Measurements from ENCODE around the gene RIC8A. TPM values are rescaled to one million over a fixed set of nuclear protein-coding genes. Genes with fewer than 3 reads are reported as not detected.

RIC8A gene
- polyA plus RNA-seq, 1 of the 3 experiments (the other 2 are of a cell fraction): 115 TPM

GRCh38 chr11:261624-262023, 54.1 kb downstream of the RIC8A start (continued):
- TF ChIP-seq NFIC (IDR thresholded peaks at IDR 0.05; ENCODE audit: borderline replicate concordance): no peak
- no peak for TF ChIP-seq SIN3A (IDR thresholded peaks at IDR 0.05; ENCODE audit: borderline replicate concordance, low read depth, low read length)
- no peak for TF ChIP-seq MAX (IDR thresholded peaks at IDR 0.05; ENCODE audit: low read depth)

Other genes starting within 250 kb of the RIC8A start
- not detected in 2 replicates for gene SCGB1C1, start 14.6 kb upstream of the RIC8A start, polyA plus RNA-seq (2012; rRNA removed)
- 56.9 and 67.5 TPM in 2 replicates for gene BET1L, start 309 bp upstream of the RIC8A start, polyA plus RNA-seq (2012; rRNA removed)
- gene SIRT3, start 28.6 kb downstream of the RIC8A start, polyA plus RNA-seq (2012; rRNA removed): 34.4 and 40.1 TPM in 2 replicates
- 196 and 227 TPM in 2 replicates for gene PSMD13, start 29.3 kb downstream of the RIC8A start, polyA plus RNA-seq (2012; rRNA removed)
- gene NLRP6, start 70.7 kb downstream of the RIC8A start, polyA plus RNA-seq (2012; rRNA removed): not detected in 2 replicates
- gene PGGHG, start 81.4 kb downstream of the RIC8A start, polyA plus RNA-seq (2012; rRNA removed): 19.9 and 26.5 TPM in 2 replicates
- gene IFITM5, start 91.8 kb downstream of the RIC8A start, polyA plus RNA-seq (2012; rRNA removed): not detected in 2 replicates
- gene IFITM2, start 100.1 kb downstream of the RIC8A start, polyA plus RNA-seq (2012; rRNA removed): 398 and 518 TPM in 2 replicates
- 15.3 and 19.4 TPM in 2 replicates for gene IFITM1, start 106.3 kb downstream of the RIC8A start, polyA plus RNA-seq (2012; rRNA removed)
- gene IFITM3, start 113.2 kb downstream of the RIC8A start, polyA plus RNA-seq (2012; rRNA removed): 229 and 326 TPM in 2 replicates
- 58.6 and 66.7 TPM in 2 replicates for gene B4GALNT4, start 161.8 kb downstream of the RIC8A start, polyA plus RNA-seq (2012; rRNA removed)
- gene PKP3, start 186.5 kb downstream of the RIC8A start, polyA plus RNA-seq (2012; rRNA removed): 1.4 and 2.4 TPM in 2 replicates
- 22.4 and 32.5 TPM in 2 replicates for gene SIGIRR, start 207.3 kb downstream of the RIC8A start, polyA plus RNA-seq (2012; rRNA removed)
- 0.06 and 0.12 TPM in 2 replicates for gene ANO9, start 234.3 kb downstream of the RIC8A start, polyA plus RNA-seq (2012; rRNA removed)
- 25.6 and 28.6 TPM in 2 replicates for gene PTDSS2, start 242.6 kb downstream of the RIC8A start, polyA plus RNA-seq (2012; rRNA removed)